Adrenal gland (tissue), 12 donors: Measurements from ENCODE around the gene UCN2. TPM values are rescaled to one million over a fixed set of nuclear protein-coding genes. Genes with fewer than 3 reads are reported as not detected.

Experiments
- DNase-seq, 7 donors: peaks; one replicate each; pipeline ENCODE4 v3.0.0-alpha.2; 2019 to 2020
- H3K27ac ChIP-seq, 5 donors: fragments of 200-600 bp; sonication (generic) in 4 of 5; 1 replicate in 3 of 5; 2 replicates in 2 of 5; pipeline versions ENCODE4 v1.5.1 to v1.8.0; 2016 to 2020; ENCODE audit warnings: mild to moderate bottlenecking in 1 of 5
- H3K27me3 ChIP-seq: fragments of 200-600 bp; 2 replicates; pipeline ENCODE4 v1.8.0; 2021
- H3K36me3 ChIP-seq, 2 donors: fragments of 200-600 bp; replicated peaks in 1 of 2; 1 replicate in 1 of 2; 2 replicates in 1 of 2; pipeline versions ENCODE4 v1.5.1 to v1.8.0; 2018 to 2022
- H3K4me1 ChIP-seq, 2 donors: fragments of 200-600 bp; replicated peaks in 1 of 2; 1 replicate in 1 of 2; 2 replicates in 1 of 2; pipeline versions ENCODE4 v1.5.1 to v1.8.0; 2018 to 2021
- H3K4me3 ChIP-seq, 4 donors: fragments of 200-600 bp; sonication (generic) in 3 of 4; one replicate each; pipeline ENCODE4 v1.5.1; 2016 to 2018
- H3K9me3 ChIP-seq, 3 donors: fragments of 200-600 bp; sonication (generic) in 1 of 3; replicated peaks in 1 of 3; 1 replicate in 2 of 3; 2 replicates in 1 of 3; pipeline versions ENCODE4 v1.5.1 to v1.8.0; 2016 to 2021
- CTCF ChIP-seq, 6 experiments: fragments of 450-650 bp in 4 of 6; fragments of 200-600 bp in 2 of 6; sonication (generic) in 1 of 6; IDR thresholded peaks; 1 replicate in 5 of 6; 2 replicates in 1 of 6; pipeline versions ENCODE4 v1.5.1 to v1.8.0; 2016 to 2021; ENCODE audit warnings: antibody characterized with exemption in 6 of 6, mild to moderate bottlenecking in 2 of 6, moderate library complexity in 1 of 6
- POLR2A ChIP-seq, 2 donors: fragments of 450-650 bp; IDR thresholded peaks; one replicate each; pipeline ENCODE4 v1.6.1; 2017; ENCODE audit warnings: antibody characterized with exemption in 2 of 2, mild to moderate bottlenecking in 2 of 2, moderate library complexity in 1 of 2
- WGBS, 4 donors: extraction: QIAGEN DNeasy Blood & Tissue Kit in 2 of 4; methylation state at CpG; one replicate each; pipeline versions ENCODE4 v1.1.5 to v1.1.7; 2013 to 2017; 5-methylcytosine and 5-hydroxymethylcytosine counted together
- intact Hi-C, 2 donors: fragments of 100-400 bp; cut with DNase I; formaldehyde crosslinking; loops; one replicate each; pipeline versions ENCODE4 v1.14.1 to v1.15.0; 2022 to 2023
- polyA plus RNA-seq, 3 donors: library from polyadenylated mRNA; stranded (reverse); fragments of 200-250 nt in 2 of 3; fragments of 350-450 nt in 1 of 3; fragmentation: Illumina TruSeq in 1 of 3; extraction: RNeasy Lipid Tissue Mini Kit (QIAGEN cat#74804) in 1 of 3; gene quantifications; one replicate each; pipeline ENCODE4 v1.2.3, GENCODE V29; 2013 to 2014
- total RNA-seq, 9 donors: library from RNA; depleted of rRNA in 4 of 9; stranded (reverse); fragments of >200 nt in 4 of 9; fragments of 120-200 nt in 1 of 9; fragmentation: NEBNext Ultra II Directional in 1 of 9; extraction: Animal tissue kit (Norgen Biotek cat#: 25700) in 1 of 9; gene quantifications; one replicate each; pipeline versions ENCODE4 v1.1.0 to v1.2.4, GENCODE V29; 2013 to 2023
- donor health status: healthy with polysubstance abuse.
- donor health status: Bipolar disorder and iron deficiency.
- donor health status: DM: yes; HTN: yes; CAD: no.
- donor health status: DM: no; HTN: no; CAD: no.
- donor health status: DM: no; HTN: no; CAD: no.
- donor health status: DM: yes; HTN: yes; CAD: no.

UCN2 gene
- total and polyA plus RNA-seq, 12 donors, result 0.14 to 0.32 (median 0.20) TPM; not detected in 9

GRCh38 chr3:48584836-48585235, 21.3 kb upstream of the UCN2 start:
- Histone ChIP-seq H3K27me3 (no peaks in the 10 kb centered on the region), H3K27ac (no peak overlapping the region), H3K9me3 (no peaks in the 10 kb centered on the region), H3K36me3 (no peaks in the 10 kb centered on the region), H3K4me3 (no peak overlapping the region), H3K4me1 (no peaks in the 10 kb centered on the region)
- WGBS, 4 donors, result 73 to 100% (median 89%) methylated on average over 1 to 9 of the region's 9 CpGs
- intact Hi-C loops, result no loop called here
- TF ChIP-seq POLR2A (IDR thresholded peaks at IDR 0.05) (no peak), CTCF (IDR thresholded peaks at IDR 0.05) (no peak)
- DNase-seq, result no peak

GRCh38 chr3:48581621-48582481, 18.3 kb upstream of the UCN2 start:
- H3K9me3 ChIP-seq, result no peaks in the 10 kb centered on the region
- H3K27me3 ChIP-seq, result no peaks in the 10 kb centered on the region
- no peak overlapping the region for H3K4me3 ChIP-seq
- H3K36me3 ChIP-seq, result no peaks in the 10 kb centered on the region
- no peak for TF ChIP-seq POLR2A (IDR thresholded peaks at IDR 0.05)
- no peak for TF ChIP-seq CTCF (IDR thresholded peaks at IDR 0.05)
- DNase-seq, result no peak
- H3K4me1 ChIP-seq, result no peaks in the 10 kb centered on the region
- intact Hi-C loops, result no loop called here
- no peak overlapping the region for H3K27ac ChIP-seq
- 92 to 95% (median 94%) methylated on average over 9 to 14 of the region's 14 CpGs for WGBS, 4 donors

GRCh38 chr3:48576647-48577046, 13.1 kb upstream of the UCN2 start:
- Histone ChIP-seq H3K4me3 (no peak overlapping the region), H3K4me1 (no peaks in the 10 kb centered on the region), H3K36me3 (no peaks in the 10 kb centered on the region), H3K9me3 (no peaks in the 10 kb centered on the region), H3K27ac (no peak overlapping the region), H3K27me3 (no peaks in the 10 kb centered on the region)
- no peak for DNase-seq
- 80 to 92% (median 85%) methylated on average over 1 to 4 of the region's 4 CpGs for WGBS, 4 donors
- intact Hi-C loops, result no loop called here
- TF ChIP-seq CTCF (IDR thresholded peaks at IDR 0.05), result no peak
- TF ChIP-seq POLR2A (IDR thresholded peaks at IDR 0.05), result no peak

GRCh38 chr3:48575366-48575765, 11.8 kb upstream of the UCN2 start:
- H3K4me3 ChIP-seq, result no peak overlapping the region
- 84 to 89% (median 87%) methylated on average over 7 to 17 of the region's 17 CpGs for WGBS, 4 donors
- intact Hi-C loops, result no loop called here
- DNase-seq, result no peak
- no peaks in the 10 kb centered on the region for H3K36me3 ChIP-seq
- H3K27me3 ChIP-seq, result no peaks in the 10 kb centered on the region
- no peak overlapping the region for H3K27ac ChIP-seq
- H3K4me1 ChIP-seq, result no peaks in the 10 kb centered on the region
- TF ChIP-seq POLR2A (IDR thresholded peaks at IDR 0.05), result no peak
- no peak for TF ChIP-seq CTCF (IDR thresholded peaks at IDR 0.05)
- no peaks in the 10 kb centered on the region for H3K9me3 ChIP-seq
